Hepatocyte (in vitro differentiated cells): ENCODE results near the gene RPL27.

ENCODE experiments used
- EZH2phosphoT487 ChIP-seq: fragments of 200-600 bp; sonication (generic); IDR thresholded peaks from one replicate; pipeline ENCODE4 v1.6.1; 2018; ENCODE audit warnings: antibody characterized with exemption, mild to moderate bottlenecking, low read depth, moderate library complexity; ENCODE audit not compliant: unreplicated experiment, severe bottlenecking
- TF ChIP-seq, protein P1 (sequence below): fragments of 200-600 bp; sonication (generic); IDR thresholded peaks from 2 replicates; pipeline ENCODE4 v1.5.1; 2016; ENCODE audit warnings: antibody characterized with exemption, mild to moderate bottlenecking; ENCODE audit not compliant: poor library complexity

DNA sequence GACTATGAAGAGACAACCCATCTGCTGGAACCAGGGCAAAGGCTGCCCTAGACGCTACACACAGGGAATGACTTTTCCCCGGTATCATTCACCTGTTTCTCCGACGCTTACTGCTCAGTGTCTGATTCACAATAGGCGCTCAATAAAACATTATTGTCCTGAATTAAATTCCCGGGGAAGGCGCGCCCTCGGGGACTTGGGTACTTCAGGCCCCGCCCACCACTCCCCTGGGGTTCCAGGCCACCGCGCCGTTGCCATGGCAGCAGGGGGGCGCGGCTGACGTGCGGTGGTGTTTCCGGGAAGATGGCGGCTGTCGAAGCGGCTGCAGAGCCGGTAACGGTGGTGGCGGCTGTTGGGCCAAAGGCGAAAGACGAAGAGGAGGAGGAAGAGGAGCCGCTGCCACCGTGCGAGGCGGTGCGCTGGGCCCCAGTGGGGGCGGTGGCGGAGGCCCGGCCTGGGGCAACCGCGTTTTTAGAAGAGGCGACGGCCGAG is 17.9 kb upstream of the RPL27 start, which contains the start of gene RUNDC1:
- TF ChIP-seq, protein P1, sequence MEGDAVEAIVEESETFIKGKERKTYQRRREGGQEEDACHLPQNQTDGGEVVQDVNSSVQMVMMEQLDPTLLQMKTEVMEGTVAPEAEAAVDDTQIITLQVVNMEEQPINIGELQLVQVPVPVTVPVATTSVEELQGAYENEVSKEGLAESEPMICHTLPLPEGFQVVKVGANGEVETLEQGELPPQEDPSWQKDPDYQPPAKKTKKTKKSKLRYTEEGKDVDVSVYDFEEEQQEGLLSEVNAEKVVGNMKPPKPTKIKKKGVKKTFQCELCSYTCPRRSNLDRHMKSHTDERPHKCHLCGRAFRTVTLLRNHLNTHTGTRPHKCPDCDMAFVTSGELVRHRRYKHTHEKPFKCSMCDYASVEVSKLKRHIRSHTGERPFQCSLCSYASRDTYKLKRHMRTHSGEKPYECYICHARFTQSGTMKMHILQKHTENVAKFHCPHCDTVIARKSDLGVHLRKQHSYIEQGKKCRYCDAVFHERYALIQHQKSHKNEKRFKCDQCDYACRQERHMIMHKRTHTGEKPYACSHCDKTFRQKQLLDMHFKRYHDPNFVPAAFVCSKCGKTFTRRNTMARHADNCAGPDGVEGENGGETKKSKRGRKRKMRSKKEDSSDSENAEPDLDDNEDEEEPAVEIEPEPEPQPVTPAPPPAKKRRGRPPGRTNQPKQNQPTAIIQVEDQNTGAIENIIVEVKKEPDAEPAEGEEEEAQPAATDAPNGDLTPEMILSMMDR, result no peak
- no peak for TF ChIP-seq EZH2phosphoT487
